DOHH2 (cell line): Measurements from ENCODE around the gene CRACR2A.

Experiments used
- H3F3A ChIP-seq: fragments of 200-600 bp; sonication (generic), shearing (Covaris generic); 2 replicates; pipeline ENCODE4 v1.6.0; 2016; ENCODE audit warnings: antibody characterized with exemption, mild to moderate bottlenecking; ENCODE audit not compliant: control insufficient read depth, insufficient read depth
- H3K27ac ChIP-seq: fragments of 200-600 bp; sonication (generic); 2 replicates; pipeline ENCODE4 v1.5.1; 2014; ENCODE audit warnings: low read depth, mild to moderate bottlenecking, low read length, moderate library complexity
- H3K27me3 ChIP-seq: fragments of 200-600 bp; sonication (generic); 2 replicates; pipeline ENCODE4 v1.6.1; 2014; ENCODE audit warnings: mild to moderate bottlenecking, low read length, mixed read lengths; ENCODE audit not compliant: control insufficient read depth
- H3K36me3 ChIP-seq: fragments of 200-600 bp; sonication (generic); 2 replicates; pipeline ENCODE4 v1.6.1; 2014; ENCODE audit warnings: mild to moderate bottlenecking, low read length, moderate library complexity, mixed read lengths; ENCODE audit not compliant: control insufficient read depth
- H3K4me1 ChIP-seq: fragments of 200-600 bp; sonication (generic); 2 replicates; pipeline ENCODE4 v1.6.1; 2014; ENCODE audit warnings: mild to moderate bottlenecking, low read length, mixed read lengths; ENCODE audit not compliant: control insufficient read depth
- H3K4me2 ChIP-seq: fragments of 200-600 bp; sonication (generic); 2 replicates; pipeline ENCODE4 v1.6.0; 2014; ENCODE audit warnings: mild to moderate bottlenecking, low read length, moderate library complexity
- H3K4me3 ChIP-seq: fragments of 200-600 bp; sonication (generic); 2 replicates; pipeline ENCODE4 v1.5.1; 2014; ENCODE audit warnings: mild to moderate bottlenecking, low read length, mixed read lengths
- H3K79me2 ChIP-seq: fragments of 200-600 bp; sonication (generic); 2 replicates; pipeline ENCODE4 v1.6.1; 2014; ENCODE audit warnings: mild to moderate bottlenecking, low read length, mixed read lengths; ENCODE audit not compliant: control insufficient read depth
- H3K9me2 ChIP-seq: fragments of 200-600 bp; sonication (generic); replicated peaks from 2 replicates; pipeline ENCODE4 v1.6.1; 2014; ENCODE audit warnings: mild to moderate bottlenecking, low read length, mixed read lengths; ENCODE audit not compliant: control insufficient read depth
- H3K9me3 ChIP-seq: fragments of 200-600 bp; sonication (generic); 2 replicates; pipeline ENCODE4 v1.6.1; 2014; ENCODE audit warnings: antibody characterized with exemption, low read length, mixed read lengths; ENCODE audit not compliant: control insufficient read depth, insufficient read depth
- H4K20me1 ChIP-seq: fragments of 200-600 bp; sonication (generic); 2 replicates; pipeline ENCODE4 v1.6.0; 2014; ENCODE audit warnings: low read depth, mild to moderate bottlenecking, antibody characterized with exemption, low read length, moderate library complexity; ENCODE audit not compliant: control insufficient read depth, insufficient read depth
- CTCF ChIP-seq: fragments of 200-600 bp; sonication (generic); IDR thresholded peaks from one replicate; pipeline ENCODE4 v1.5.1; 2014; ENCODE audit warnings: antibody characterized with exemption, mild to moderate bottlenecking, low read depth, low read length; ENCODE audit not compliant: poor library complexity, severe bottlenecking
- EZH2phosphoT487 ChIP-seq: fragments of 200-600 bp; sonication (generic); IDR thresholded peaks from 2 replicates; pipeline ENCODE4 v1.6.1; 2017; ENCODE audit warnings: borderline replicate concordance, mild to moderate bottlenecking, antibody characterized with exemption, low read length, moderate library complexity, mixed read lengths

The CRACR2A gene

GRCh38 chr12:3789838-3790237 is 36.9 kb upstream of the CRACR2A start:
- Histone ChIP-seq H3K9me3 (no peaks in the 10 kb centered on the region), H3K4me1 (peaks cover 5% of the 10 kb centered on the region), H4K20me1 (no peaks in the 10 kb centered on the region), H3K4me2 (no peak overlapping the region), H3F3A (no peaks in the 10 kb centered on the region), H3K79me2 (no peaks in the 10 kb centered on the region), H3K4me3 (no peak overlapping the region), H3K36me3 (no peaks in the 10 kb centered on the region), H3K27me3 (no peaks in the 10 kb centered on the region), H3K9me2 (no peaks in the 10 kb centered on the region), H3K27ac (no peak overlapping the region)
- TF ChIP-seq CTCF (no peak), EZH2phosphoT487 (no peak)

- H3K4me2 ChIP-seq = no peak overlapping the region
- H3K79me2 ChIP-seq = no peaks in the 10 kb centered on the region
- no peaks in the 10 kb centered on the region for H3K9me3 ChIP-seq
- peaks cover 12% of the 10 kb centered on the region for H3K4me1 ChIP-seq
- no peaks in the 10 kb centered on the region for H3F3A ChIP-seq
- no peaks in the 10 kb centered on the region for H4K20me1 ChIP-seq
- H3K27me3 ChIP-seq = peaks cover 9% of the 10 kb centered on the region; the same call in 1 of the 2 replicates
- H3K4me3 ChIP-seq = no peak overlapping the region
- H3K9me2 ChIP-seq = no peaks in the 10 kb centered on the region
- peak; percentile 71 for TF ChIP-seq CTCF
- TF ChIP-seq EZH2phosphoT487 = no peak
- H3K27ac ChIP-seq = no peak overlapping the region
- no peaks in the 10 kb centered on the region for H3K36me3 ChIP-seq
Measured at GRCh38 chr12:3777206-3777809, 24.4 kb upstream of the CRACR2A start.

- H3K27me3 ChIP-seq = peaks cover 9% of the 10 kb centered on the region; the same call in 1 of the 2 replicates
Measured at GRCh38 chr12:3775385-3776035, 22.6 kb upstream of the CRACR2A start.

More at GRCh38 chr12:3775385-3776035, 22.6 kb upstream of the CRACR2A start:
- Histone ChIP-seq H3K27ac (no peak overlapping the region), H4K20me1 (no peaks in the 10 kb centered on the region), H3K36me3 (no peaks in the 10 kb centered on the region), H3K9me3 (no peaks in the 10 kb centered on the region), H3K79me2 (no peaks in the 10 kb centered on the region), H3K4me2 (no peak overlapping the region), H3K9me2 (no peaks in the 10 kb centered on the region), H3F3A (no peaks in the 10 kb centered on the region), H3K4me3 (no peak overlapping the region), H3K4me1 (peaks cover 29% of the 10 kb centered on the region)
- no peak for TF ChIP-seq CTCF
- no peak for TF ChIP-seq EZH2phosphoT487
